Measurements from ENCODE around the gene PLCH2. TPM values are rescaled to one million over a fixed set of nuclear protein-coding genes. Genes with fewer than 3 reads are reported as not detected.
"Not testable (repeated sequence)": the region's sequence is repeated elsewhere in the genome, so short reads cannot be mapped to it uniquely, and the experiment has no call there.

The PLCH2 gene
- total RNA-seq, 1 donor from 2014 or later: 2.9 TPM

- H3K4me1 Mint-ChIP-seq (ENCODE audit: low read depth); H3K4me3 Mint-ChIP-seq; H3K27ac Mint-ChIP-seq; intact Hi-C loops (cut with micrococcal nuclease); H3K27me3 Mint-ChIP-seq (ENCODE audit: insufficient read depth); DNase-seq (ENCODE audit: low spot score); H3K9me3 Mint-ChIP-seq; H3K36me3 Mint-ChIP-seq (ENCODE audit: low read depth): not testable (repeated sequence)
Observed at GRCh38 chr1:2459102-2459753, 16.9 kb upstream of the PLCH2 start.

GRCh38 chr1:2459757-2460156 lies 16.3 kb upstream of the PLCH2 start:
- H3K27ac Mint-ChIP-seq: no peak overlapping the region
- no peaks in the 10 kb centered on the region for H3K4me1 Mint-ChIP-seq (ENCODE audit: low read depth)
- no peaks in the 10 kb centered on the region for H3K9me3 Mint-ChIP-seq
- intact Hi-C loops (cut with micrococcal nuclease): no loop called here
- no peak for DNase-seq (ENCODE audit: low spot score)
- H3K4me3 Mint-ChIP-seq: no peak overlapping the region
- no peaks in the 10 kb centered on the region for H3K27me3 Mint-ChIP-seq (ENCODE audit: insufficient read depth)
- no peaks in the 10 kb centered on the region for H3K36me3 Mint-ChIP-seq (ENCODE audit: low read depth)

GRCh38 chr1:2460203-2460602 lies 15.9 kb upstream of the PLCH2 start:
- Mint-ChIP-seq H3K9me3 (no peaks in the 10 kb centered on the region), H3K4me3 (no peak overlapping the region), H3K27me3 (ENCODE audit: insufficient read depth) (no peaks in the 10 kb centered on the region), H3K27ac (no peak overlapping the region), H3K36me3 (ENCODE audit: low read depth) (no peaks in the 10 kb centered on the region), H3K4me1 (ENCODE audit: low read depth) (no peaks in the 10 kb centered on the region)
- intact Hi-C loops (cut with micrococcal nuclease): no loop called here
- DNase-seq (ENCODE audit: low spot score): no peak

- H3K4me3 Mint-ChIP-seq: no peak overlapping the region
- no peaks in the 10 kb centered on the region for H3K4me1 Mint-ChIP-seq (ENCODE audit: low read depth)
- no peak overlapping the region for H3K27ac Mint-ChIP-seq
- intact Hi-C loops (cut with micrococcal nuclease): no loop called here
- H3K9me3 Mint-ChIP-seq: no peaks in the 10 kb centered on the region
- H3K36me3 Mint-ChIP-seq (ENCODE audit: low read depth): no peaks in the 10 kb centered on the region
- H3K27me3 Mint-ChIP-seq (ENCODE audit: insufficient read depth): no peaks in the 10 kb centered on the region
- DNase-seq (ENCODE audit: low spot score): no peak
Observed at GRCh38 chr1:2460996-2461751, 14.9 kb upstream of the PLCH2 start.

DNA sequence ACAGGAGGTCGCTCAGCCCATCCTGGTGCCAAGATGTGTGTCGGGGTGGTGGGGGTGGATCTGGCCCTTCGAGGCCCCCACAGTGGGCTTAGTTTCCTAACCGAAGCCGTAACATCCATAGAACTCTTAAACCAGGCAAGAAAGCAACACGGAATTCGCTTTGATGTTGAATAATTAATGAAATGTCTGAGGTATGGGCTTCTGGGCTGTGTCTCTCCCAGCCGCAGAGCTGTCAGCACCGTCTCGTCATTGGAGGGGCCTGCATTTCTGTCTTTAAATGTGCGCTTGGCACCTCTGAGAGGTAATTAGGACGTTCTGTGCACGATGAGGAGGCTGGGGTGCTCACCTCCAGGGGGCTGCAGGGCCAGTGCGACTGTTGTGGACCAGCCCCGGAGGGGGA lies 13.3 kb upstream of the PLCH2 start:
- Mint-ChIP-seq H3K36me3 (ENCODE audit: low read depth) (no peaks in the 10 kb centered on the region), H3K4me3 (no peak overlapping the region), H3K9me3 (no peaks in the 10 kb centered on the region), H3K27me3 (ENCODE audit: insufficient read depth) (no peaks in the 10 kb centered on the region), H3K27ac (no peak overlapping the region), H3K4me1 (ENCODE audit: low read depth) (no peaks in the 10 kb centered on the region)
- intact Hi-C loops (cut with micrococcal nuclease): no loop called here
- no peak for DNase-seq (ENCODE audit: low spot score)

DNA sequence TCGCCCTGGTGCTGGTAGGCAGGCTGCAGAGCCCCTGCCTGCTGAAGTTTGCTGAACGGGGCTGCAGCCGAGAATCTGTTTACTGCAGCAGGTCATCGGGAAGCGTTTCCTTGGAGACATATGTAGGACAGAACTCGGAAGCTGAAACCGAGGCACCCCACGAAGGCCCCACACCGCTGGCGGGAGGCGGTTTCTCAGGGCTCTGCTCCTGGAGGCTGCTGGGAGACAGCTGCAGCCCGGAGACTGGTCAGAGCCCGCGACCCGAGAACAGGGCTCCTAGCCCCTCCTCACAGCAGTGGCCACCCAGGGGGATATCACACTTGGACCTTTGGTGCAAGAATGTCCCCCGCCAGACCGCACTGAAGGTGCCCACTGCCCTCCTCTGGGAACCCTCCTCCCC lies 12.7 kb upstream of the PLCH2 start:
- intact Hi-C loops (cut with micrococcal nuclease): no loop called here
- Mint-ChIP-seq H3K36me3 (ENCODE audit: low read depth) (no peaks in the 10 kb centered on the region), H3K4me1 (ENCODE audit: low read depth) (no peaks in the 10 kb centered on the region), H3K4me3 (no peak overlapping the region), H3K27me3 (ENCODE audit: insufficient read depth) (peaks cover 2% of the 10 kb centered on the region), H3K27ac (no peak overlapping the region), H3K9me3 (no peaks in the 10 kb centered on the region)
- no peak for DNase-seq (ENCODE audit: low spot score)

- Mint-ChIP-seq H3K36me3 (ENCODE audit: low read depth) (no peaks in the 10 kb centered on the region), H3K4me3 (no peak overlapping the region), H3K4me1 (ENCODE audit: low read depth) (no peaks in the 10 kb centered on the region), H3K27ac (no peak overlapping the region), H3K9me3 (no peaks in the 10 kb centered on the region), H3K27me3 (ENCODE audit: insufficient read depth) (peaks cover 2% of the 10 kb centered on the region)
- DNase-seq (ENCODE audit: low spot score): no peak
- intact Hi-C loops (cut with micrococcal nuclease): no loop called here
Observed at GRCh38 chr1:2465371-2466269, 10.5 kb upstream of the PLCH2 start.

DNA sequence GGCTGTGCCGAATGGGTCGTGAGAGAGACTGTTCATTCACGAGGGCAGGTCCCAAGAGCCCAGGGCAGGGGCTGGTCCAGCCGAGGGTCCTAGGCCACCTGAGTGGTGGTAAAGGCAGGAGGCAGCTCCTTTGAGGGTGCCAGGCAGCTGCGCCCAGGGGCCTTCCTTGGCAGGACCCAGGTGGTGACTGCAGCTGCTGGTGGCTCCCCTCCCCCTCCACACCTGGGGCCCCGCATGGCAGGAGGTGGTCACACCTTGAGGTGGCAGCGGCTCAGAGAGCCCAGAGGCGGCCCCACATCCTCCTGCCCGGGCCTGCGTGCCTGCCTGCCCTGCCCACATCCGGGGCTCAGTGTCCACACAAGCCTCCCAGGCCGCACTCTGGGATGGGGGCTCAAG lies 9.8 kb upstream of the PLCH2 start:
- intact Hi-C loops (cut with micrococcal nuclease): no loop called here
- Mint-ChIP-seq H3K27ac (no peak overlapping the region), H3K27me3 (ENCODE audit: insufficient read depth) (peaks cover 4% of the 10 kb centered on the region), H3K4me3 (no peak overlapping the region), H3K4me1 (ENCODE audit: low read depth) (no peaks in the 10 kb centered on the region), H3K36me3 (ENCODE audit: low read depth) (no peaks in the 10 kb centered on the region), H3K9me3 (no peaks in the 10 kb centered on the region)
- DNase-seq (ENCODE audit: low spot score): no peak

DNA sequence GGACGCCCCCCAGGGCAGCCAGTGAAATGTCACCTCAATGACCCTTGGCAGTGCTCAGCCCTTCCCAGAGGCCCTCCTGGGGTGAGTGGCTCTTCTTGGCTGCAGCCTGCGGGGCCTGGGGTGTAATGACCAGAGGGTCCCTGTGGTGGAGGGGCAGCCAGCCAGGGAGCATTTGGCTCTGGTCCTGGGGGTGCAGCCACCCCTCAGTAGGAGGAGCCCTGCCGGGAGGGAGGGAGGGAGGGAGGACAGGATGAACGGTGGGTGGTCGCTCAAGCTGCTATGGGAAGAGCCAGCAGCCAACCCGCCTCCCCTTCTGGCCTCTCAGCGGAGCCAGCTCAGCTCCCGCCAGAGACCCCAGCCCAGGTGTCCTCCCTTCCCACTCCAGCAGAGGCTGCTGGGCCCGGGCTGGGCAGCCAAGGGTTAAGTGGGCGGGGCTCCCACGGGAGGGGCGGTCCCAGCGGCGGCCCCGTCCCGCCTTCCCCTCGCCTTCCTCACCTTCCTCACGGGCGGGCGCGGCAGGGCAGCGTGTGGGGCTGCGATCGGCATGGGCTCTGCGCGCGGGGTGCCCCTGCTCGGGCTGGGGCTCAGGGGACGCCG lies 9.0 kb upstream of the PLCH2 start:
- Mint-ChIP-seq H3K36me3 (ENCODE audit: low read depth) (no peaks in the 10 kb centered on the region), H3K4me3 (no peak overlapping the region), H3K27ac (no peak overlapping the region), H3K4me1 (ENCODE audit: low read depth) (no peaks in the 10 kb centered on the region), H3K27me3 (ENCODE audit: insufficient read depth) (peaks cover 4% of the 10 kb centered on the region), H3K9me3 (no peaks in the 10 kb centered on the region)
- peak; percentile 8 for DNase-seq (ENCODE audit: low spot score)
- intact Hi-C loops (cut with micrococcal nuclease): no loop called here

- Mint-ChIP-seq H3K9me3 (no peaks in the 10 kb centered on the region), H3K27ac (no peak overlapping the region), H3K36me3 (ENCODE audit: low read depth) (no peaks in the 10 kb centered on the region), H3K4me3 (no peak overlapping the region), H3K27me3 (ENCODE audit: insufficient read depth) (peaks cover 4% of the 10 kb centered on the region), H3K4me1 (ENCODE audit: low read depth) (no peaks in the 10 kb centered on the region)
- DNase-seq (ENCODE audit: low spot score): peak; percentile 6
- intact Hi-C loops (cut with micrococcal nuclease): no loop called here
Observed at GRCh38 chr1:2468041-2468472, 8.0 kb upstream of the PLCH2 start.

- Mint-ChIP-seq H3K27me3 (ENCODE audit: insufficient read depth) (peaks cover 4% of the 10 kb centered on the region), H3K9me3 (no peaks in the 10 kb centered on the region), H3K4me1 (ENCODE audit: low read depth) (no peaks in the 10 kb centered on the region), H3K27ac (no peak overlapping the region), H3K36me3 (ENCODE audit: low read depth) (no peaks in the 10 kb centered on the region), H3K4me3 (no peak overlapping the region)
- intact Hi-C loops (cut with micrococcal nuclease): no loop called here
- no peak for DNase-seq (ENCODE audit: low spot score)
Observed at GRCh38 chr1:2468540-2468939, 7.5 kb upstream of the PLCH2 start.

GRCh38 chr1:2469103-2469940 lies 6.8 kb upstream of the PLCH2 start:
- Mint-ChIP-seq H3K27ac (no peak overlapping the region), H3K27me3 (ENCODE audit: insufficient read depth) (peaks cover 4% of the 10 kb centered on the region), H3K4me3 (no peak overlapping the region), H3K4me1 (ENCODE audit: low read depth) (no peaks in the 10 kb centered on the region), H3K9me3 (no peaks in the 10 kb centered on the region), H3K36me3 (ENCODE audit: low read depth) (no peaks in the 10 kb centered on the region)
- intact Hi-C loops (cut with micrococcal nuclease): no loop called here
- no peak for DNase-seq (ENCODE audit: low spot score)

Measured in activated T-helper 1 cell treated with anti-CD3 and anti-CD28 coated beads, Interleukin-12 subunit alpha, Interleukin-12 subunit beta, Interleukin-2, Interleukin-4 antibody, amounts not matched to agents 30 ng/mL and 10 ng/mL and 1 ng/mL, durations not matched to agents 14 hours and 24 hours and 36 hours (primary cell).